ENCODE measurements around the gene BMP8A. TPM values are rescaled to one million over a fixed set of nuclear protein-coding genes. Genes with fewer than 3 reads are reported as not detected.

BMP8A gene
- total and polyA plus RNA-seq, 9 of the 15 experiments (the other 6 are each of a cell fraction or from before 2014, with no cell fraction given): 0.05 to 0.31 TPM; not detected in 7

DNA sequence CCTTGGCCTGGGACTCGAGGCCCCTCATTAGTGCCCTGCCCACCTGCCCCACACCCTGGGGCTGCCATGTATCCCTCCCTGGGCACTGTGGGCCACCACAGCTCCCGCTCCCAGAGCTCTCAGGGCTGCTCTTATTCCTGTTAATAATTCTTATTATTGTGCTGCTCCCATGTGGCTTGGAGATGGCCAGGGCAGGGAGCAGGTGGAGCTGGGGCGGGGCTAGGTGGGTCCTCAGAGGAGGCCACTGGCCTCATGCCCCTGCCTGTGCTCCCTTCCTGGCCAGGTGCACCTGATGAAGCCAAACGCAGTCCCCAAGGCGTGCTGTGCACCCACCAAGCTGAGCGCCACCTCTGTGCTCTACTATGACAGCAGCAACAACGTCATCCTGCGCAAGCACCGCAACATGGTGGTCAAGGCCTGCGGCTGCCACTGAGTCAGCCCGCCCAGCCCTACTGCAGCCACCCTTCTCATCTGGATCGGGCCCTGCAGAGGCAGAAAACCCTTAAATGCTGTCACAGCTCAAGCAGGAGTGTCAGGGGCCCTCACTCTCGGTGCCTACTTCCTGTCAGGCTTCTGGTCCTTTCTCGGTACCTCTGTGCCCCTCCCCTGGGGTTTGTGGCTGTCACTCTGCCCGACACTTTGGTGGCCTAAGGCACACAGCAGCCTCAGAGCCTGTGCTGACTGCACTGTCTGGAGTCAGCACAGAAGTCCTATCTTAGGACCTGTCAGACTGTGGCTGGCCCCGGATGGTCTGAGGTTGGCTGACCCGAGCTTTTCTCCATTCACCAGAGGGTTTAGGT lies 34.1 kb downstream of the BMP8A start:
- DNase-seq (ENCODE audit: extremely low read depth in 1 of 4, low spot score in 3 of 4) (peak in 1 of 4 experiments; percentile 6), ATAC-seq (peak; percentile 27; the same call in 2 of the 3 replicates), FAIRE-seq (no peak)
- POLR2A ChIA-PET: interaction anchor here (0.6 to 1.0 kb wide), 3 partner anchors 39 to 578 kb away, joined by 3 to 4 read pairs (median 3); no protein-coding TSS in a partner anchor
- intact Hi-C loops (cut with micrococcal nuclease): no loop called here
- BruUV-seq (replicated peaks): no TSS peak
- no peak overlapping the region for H3K27ac ChIP-seq (ENCODE audit: extremely low read depth, low read depth, low read length)
- TF ChIP-seq ZNF561 (CRISPR knock-in tag; conservative IDR thresholded peaks at IDR 0.05): no peak
- TF ChIP-seq, protein P1, sequence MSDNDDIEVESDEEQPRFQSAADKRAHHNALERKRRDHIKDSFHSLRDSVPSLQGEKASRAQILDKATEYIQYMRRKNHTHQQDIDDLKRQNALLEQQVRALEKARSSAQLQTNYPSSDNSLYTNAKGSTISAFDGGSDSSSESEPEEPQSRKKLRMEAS (CRISPR knock-in tag; IDR thresholded peaks at IDR 0.05): 0 out of 2 replicates have a peak, but pooled peaks have one; percentile 32
- TF ChIP-seq L3MBTL2 (IDR thresholded peaks at IDR 0.05): no peak
- no peak overlapping the region for H3K4me3 ChIP-seq
- CTCF ChIA-PET (ENCODE audit: low intra/inter-chr PET ratio): no interaction called here
- 59% methylated on average over 15 of the region's 17 CpGs for WGBS (ENCODE audit: insufficient coverage, low coverage, missing lambda C conversion rate)
- H3K4me1 ChIP-seq (replicated peaks in 1 of 2; ENCODE audit: control insufficient read depth in 2 of 2, insufficient read depth in 2 of 2, low read length in 2 of 2): peaks cover 0 to 26% of the 10 kb centered on the region in 2 experiments; a peak in 3 of 5 replicates
- no peak overlapping the region for H2AFZ ChIP-seq (ENCODE audit: low read depth, low read length)
- peak overlapping the region in 1 of 2 experiments; percentile 32; a peak in 2 of 4 replicates for H3K9ac ChIP-seq (ENCODE audit: insufficient read depth in 1 of 2, low read depth in 2 of 2, low read length in 2 of 2)
- no peaks in the 10 kb centered on the region for H3K27me3 ChIP-seq (ENCODE audit: control insufficient read depth in 2 of 2, insufficient read depth in 2 of 2, low read length in 2 of 2)
- in situ Hi-C loops (cut with MboI): no loop called here
- no peaks in the 10 kb centered on the region for H4K20me1 ChIP-seq (replicated peaks; ENCODE audit: control insufficient read depth, insufficient read depth, low read length)
- H3K36me3 ChIP-seq (ENCODE audit: control insufficient read depth, insufficient read depth, low read length): no peaks in the 10 kb centered on the region; the same call in 2 of the 3 replicates
- H3K9me1 ChIP-seq (ENCODE audit: control insufficient read depth, insufficient read depth, low read length): peaks cover 4% of the 10 kb centered on the region
- no peaks in the 10 kb centered on the region for H3K79me2 ChIP-seq (ENCODE audit: control insufficient read depth, insufficient read depth, low read length)
- no peaks in the 10 kb centered on the region for H3K9me3 ChIP-seq (replicated peaks; ENCODE audit: control insufficient read depth, insufficient read depth, low read depth, low read length)
- no peak overlapping the region for H3K4me2 ChIP-seq (ENCODE audit: insufficient read depth, low read length)

All from K562 (cell line).